K562 (cell line): Measurements from ENCODE around the gene VPS18. TPM values are rescaled to one million over a fixed set of nuclear protein-coding genes. Genes with fewer than 3 reads are reported as not detected.
A peak's percentile ranks its signal among the peaks of the same experiment; 100 is the strongest.

Experiments
- ATAC-seq: fragments of 200-7000 bp; cut with Tn5 transposase; 3 replicates; pipeline ENCODE4 v1.9.1; 2020; ENCODE audit warnings: moderate library complexity
- BruUV-seq: library from RNA; stranded (reverse); fragments of 400-500 nt; replicated peaks from 2 replicates; lab custom pipeline; 2021; lab: Mats Ljungman, UMichigan
- CTCF ChIA-PET: fragments of 300-600 bp; formaldehyde crosslinking; extraction: SDS; loops from one replicate; lab custom pipeline; 2021; ENCODE audit warnings: low intra/inter-chr PET ratio; lab: Yijun Ruan, JAX
- POLR2A ChIA-PET: fragments of 300-600, 350-650 bp; sonication (Branson Sonifier 250); formaldehyde crosslinking; extraction: SDS; loops from one replicate; lab custom pipeline; 2021; ENCODE audit warnings: antibody characterized with exemption, inconsistent platforms; lab: Yijun Ruan, JAX
- DNase-seq, 4 experiments: peaks; one replicate each; pipeline versions ENCODE4 v3.0.0 to v3.0.0-alpha.2; 2011 to 2018; ENCODE audit warnings: low spot score in 3 of 4, mixed read lengths in 3 of 4; ENCODE audit errors: extremely low read depth in 1 of 4
- FAIRE-seq: peaks from 2 replicates; lab custom pipeline; 2011; peaks lifted over from hg19 to GRCh38; lab: Jason Lieb, UNC
- H2AFZ ChIP-seq: 2 replicates; pipeline ENCODE4 v1.6.0; 2011; ENCODE audit warnings: low read depth, low read length, control low read depth, inconsistent platforms
- H3K27ac ChIP-seq: fragments of 200-600 bp; 3 replicates; pipeline ENCODE4 v1.8.0; 2011; ENCODE audit warnings: low read depth, mild to moderate bottlenecking, control low read depth, inconsistent platforms, low read length, moderate library complexity, mixed read lengths; ENCODE audit errors: extremely low read depth
- H3K27me3 ChIP-seq, 2 experiments: fragments of 300-600 bp in 1 of 2; 2 replicates in 1 of 2; 3 replicates in 1 of 2; pipeline versions ENCODE4 v1.6.0 to v1.8.0; 2011; ENCODE audit warnings: inconsistent platforms in 2 of 2, low read length in 2 of 2, mild to moderate bottlenecking in 1 of 2, mixed read lengths in 1 of 2, moderate library complexity in 1 of 2; ENCODE audit not compliant: control insufficient read depth in 2 of 2, insufficient read depth in 2 of 2
- H3K36me3 ChIP-seq: fragments of 300-600 bp; 3 replicates; pipeline ENCODE4 v1.8.0; 2011; ENCODE audit warnings: mild to moderate bottlenecking, low read length, inconsistent platforms; ENCODE audit not compliant: control insufficient read depth, insufficient read depth
- H3K4me1 ChIP-seq, 2 experiments: fragments of 200-600 bp in 1 of 2; replicated peaks in 1 of 2; 2 replicates in 1 of 2; 3 replicates in 1 of 2; pipeline versions ENCODE4 v1.5.1 to v1.8.0; 2011; ENCODE audit warnings: inconsistent platforms in 2 of 2, low read length in 2 of 2, mild to moderate bottlenecking in 1 of 2, mixed read lengths in 1 of 2, moderate library complexity in 1 of 2; ENCODE audit not compliant: control insufficient read depth in 2 of 2, insufficient read depth in 2 of 2
- H3K4me2 ChIP-seq: 2 replicates; pipeline ENCODE4 v1.6.1; 2011; ENCODE audit warnings: low read length, control low read depth, inconsistent platforms, mixed read lengths; ENCODE audit not compliant: insufficient read depth
- H3K4me3 ChIP-seq: fragments of 200-600 bp; sonication (generic), shearing (Covaris generic); 2 replicates; pipeline ENCODE4 v1.5.1; 2016; ENCODE audit warnings: control low read depth, inconsistent platforms
- H3K79me2 ChIP-seq: fragments of 200-600 bp; 3 replicates; pipeline ENCODE4 v1.8.0; 2011; ENCODE audit warnings: low read length, inconsistent platforms; ENCODE audit not compliant: control insufficient read depth, insufficient read depth
- H3K9ac ChIP-seq, 2 experiments: 2 replicates each; pipeline versions ENCODE4 v1.6.0 to v1.6.1; 2011; ENCODE audit warnings: low read depth in 2 of 2, low read length in 2 of 2, control low read depth in 1 of 2, inconsistent platforms in 1 of 2, mild to moderate bottlenecking in 1 of 2, mixed read lengths in 1 of 2; ENCODE audit not compliant: insufficient read depth in 1 of 2
- H3K9me1 ChIP-seq: one replicate; pipeline ENCODE4 v1.6.0; 2011; ENCODE audit warnings: inconsistent platforms, mild to moderate bottlenecking, low read length, moderate library complexity; ENCODE audit not compliant: control insufficient read depth, insufficient read depth
- H3K9me3 ChIP-seq: replicated peaks from 2 replicates; pipeline ENCODE4 v1.5.1; 2011; ENCODE audit warnings: low read depth, low read length, inconsistent platforms; ENCODE audit not compliant: control insufficient read depth, insufficient read depth
- H4K20me1 ChIP-seq: replicated peaks from 2 replicates; pipeline ENCODE4 v1.6.1; 2011; ENCODE audit warnings: low read length, inconsistent platforms, mixed read lengths; ENCODE audit not compliant: control insufficient read depth, insufficient read depth
- BACH1 ChIP-seq: fragments of 200-800 bp; sonication (Bioruptor generic); IDR thresholded peaks from 2 replicates; pipeline ENCODE4 v1.6.1; 2016; ENCODE audit warnings: missing genetic modification characterization, missing compliant biosample characterization
- FOXP1 ChIP-seq: sonication (generic); formaldehyde crosslinking; IDR thresholded peaks from 2 replicates; pipeline ENCODE4 v1.8.0; 2022; ENCODE audit warnings: mild to moderate bottlenecking, missing genetic modification reagents
- GTF2F1 ChIP-seq: IDR thresholded peaks from 2 replicates; pipeline ENCODE4 v1.6.1; 2011; ENCODE audit warnings: low read depth, low read length, improper control_type of control experiment
- HDAC2 ChIP-seq: fragments of 450-650 bp; IDR thresholded peaks from 2 replicates; pipeline ENCODE4 v1.6.1; 2016; ENCODE audit warnings: mild to moderate bottlenecking
- HMGN3 ChIP-seq: IDR thresholded peaks from 2 replicates; pipeline ENCODE4 v1.6.1; 2011; ENCODE audit warnings: borderline replicate concordance, low read depth, mild to moderate bottlenecking, mixed read lengths, low read length; ENCODE audit not compliant: insufficient read length; ENCODE audit errors: extremely low read depth
- KDM2B ChIP-seq: fragments of 250-450 bp; sonication (Bioruptor Pico); IDR thresholded peaks from 2 replicates; pipeline ENCODE4 v1.8.0; 2021; ENCODE audit warnings: mild to moderate bottlenecking, moderate library complexity
- KDM5B ChIP-seq: fragments of 200-600 bp; sonication (generic); IDR thresholded peaks from 2 replicates; pipeline ENCODE4 v1.6.1; 2012; ENCODE audit warnings: low read depth, mild to moderate bottlenecking, moderate library complexity, low read length, control low read depth, inconsistent platforms; ENCODE audit not compliant: insufficient replicate concordance
- MECOM ChIP-seq: fragments of 250-450 bp; sonication (Bioruptor Pico); IDR thresholded peaks from 2 replicates; pipeline ENCODE4 v1.8.0; 2022; ENCODE audit warnings: inconsistent platforms
- MED1 ChIP-seq: sonication (generic); formaldehyde crosslinking; IDR thresholded peaks from 2 replicates; pipeline ENCODE4 v1.8.1; 2023; ENCODE audit warnings: missing genetic modification reagents, borderline replicate concordance
- MEIS2 ChIP-seq: fragments of 450-650 bp; IDR thresholded peaks from 2 replicates; pipeline ENCODE4 v1.6.1; 2014; ENCODE audit warnings: mild to moderate bottlenecking; ENCODE audit not compliant: partially characterized antibody
- NR2F6 ChIP-seq: fragments of 450-650 bp; formaldehyde crosslinking; IDR thresholded peaks from 2 replicates; pipeline ENCODE4 v1.4.0; 2020; ENCODE audit warnings: mild to moderate bottlenecking
- POLR2AphosphoS5 ChIP-seq: IDR thresholded peaks from 2 replicates; pipeline ENCODE4 v1.6.1; 2011; ENCODE audit warnings: mild to moderate bottlenecking, low read depth, low read length, moderate library complexity; ENCODE audit not compliant: control insufficient read depth, insufficient read depth
- PTRF ChIP-seq: fragments of 450-650 bp; IDR thresholded peaks from 2 replicates; pipeline ENCODE4 v1.6.1; 2016; ENCODE audit warnings: mild to moderate bottlenecking, missing genetic modification characterization, missing compliant biosample characterization
- RCOR1 ChIP-seq, 2 experiments: IDR thresholded peaks; 2 replicates each; pipeline ENCODE4 v1.6.1; 2012; ENCODE audit warnings: low read depth in 2 of 2, low read length in 2 of 2, borderline replicate concordance in 1 of 2, improper control_type of control experiment in 1 of 2
- SLC30A9 ChIP-seq: fragments of 250-450 bp; sonication (Bioruptor Pico); IDR thresholded peaks from 2 replicates; pipeline ENCODE4 v1.8.0; 2022; ENCODE audit warnings: mild to moderate bottlenecking, moderate library complexity
- TRIM28 ChIP-seq: fragments of 450-650 bp; IDR thresholded peaks from 2 replicates; pipeline ENCODE4 v1.6.1; 2017
- ZNF76 ChIP-seq: fragments of 250-450 bp; sonication (Bioruptor Pico); IDR thresholded peaks from 2 replicates; pipeline ENCODE4 v1.4.0; 2020; ENCODE audit warnings: mild to moderate bottlenecking, moderate library complexity, borderline replicate concordance
- WGBS: fragments of 100-300 bp; shearing (Covaris generic); methylation state at CpG from one replicate; pipeline ENCODE4 v1.1.6; 2016; ENCODE audit warnings: low coverage, mixed read lengths; ENCODE audit not compliant: insufficient coverage; ENCODE audit errors: missing lambda C conversion rate; 5-methylcytosine and 5-hydroxymethylcytosine counted together
- in situ Hi-C: fragments of 300-500 bp; cut with MboI; formaldehyde crosslinking; loops from 4 replicates; pipeline ENCODE4 v1.15.0; 2018; ENCODE audit warnings: inconsistent platforms, mixed read lengths
- intact Hi-C: fragments of 100-400 bp; cut with micrococcal nuclease; formaldehyde crosslinking; loops from 2 replicates; pipeline ENCODE4 v1.14.2; 2022
- polyA plus RNA-seq, 8 experiments: library from polyadenylated mRNA; depleted of rRNA in 4 of 8; stranded (reverse) in 5 of 8; unstranded in 3 of 8; fragments of >200 nt; fragmentation: Nextera tagmentation in 2 of 8; fragmentation: Illumina TruSeq in 1 of 8; extraction: Ambion mirVana in 2 of 8; extraction: Trizol in 1 of 8; gene quantifications; 2 replicates each; pipeline versions ENCODE4 v1.2.1 to v1.2.3, GENCODE V29; 2011 to 2014; ENCODE audit warnings: inconsistent platforms in 1 of 8, missing spikeins in 1 of 8
- total RNA-seq, 7 experiments: library from RNA; depleted of rRNA in 6 of 7; stranded (reverse); fragments of >200 nt in 6 of 7; fragmentation: Illumina TruSeq in 2 of 7; extraction: Trizol in 2 of 7; gene quantifications; 2 replicates each; pipeline versions ENCODE4 v1.2.1 to v1.2.3, GENCODE V29; 2011 to 2021; ENCODE audit warnings: low replicate concordance in 1 of 7
- TF ChIP-seq, protein P1 (sequence below), 3 experiments: IDR thresholded peaks in 2 of 3; conservative IDR thresholded peaks in 1 of 3; 2 replicates each; pipeline ENCODE4 v1.5.1; 2011 to 2012; ENCODE audit warnings: low read length in 3 of 3, mild to moderate bottlenecking in 3 of 3, control low read depth in 2 of 3, improper control_type of control experiment in 1 of 3, inconsistent platforms in 1 of 3, low read depth in 1 of 3, mixed read lengths in 1 of 3, moderate library complexity in 1 of 3; ENCODE audit not compliant: insufficient read depth in 2 of 3
- TF ChIP-seq, protein P2 (sequence below): conservative IDR thresholded peaks from 2 replicates; pipeline ENCODE4 v1.6.1; 2011; ENCODE audit warnings: low read depth, mild to moderate bottlenecking, low read length; ENCODE audit not compliant: control insufficient read depth

VPS18 gene
- total and polyA plus RNA-seq, 9 of the 15 experiments (the other 6 are each of a cell fraction or from before 2014, with no cell fraction given) = 0.73 to 19.9 (median 8.5) TPM

DNA sequence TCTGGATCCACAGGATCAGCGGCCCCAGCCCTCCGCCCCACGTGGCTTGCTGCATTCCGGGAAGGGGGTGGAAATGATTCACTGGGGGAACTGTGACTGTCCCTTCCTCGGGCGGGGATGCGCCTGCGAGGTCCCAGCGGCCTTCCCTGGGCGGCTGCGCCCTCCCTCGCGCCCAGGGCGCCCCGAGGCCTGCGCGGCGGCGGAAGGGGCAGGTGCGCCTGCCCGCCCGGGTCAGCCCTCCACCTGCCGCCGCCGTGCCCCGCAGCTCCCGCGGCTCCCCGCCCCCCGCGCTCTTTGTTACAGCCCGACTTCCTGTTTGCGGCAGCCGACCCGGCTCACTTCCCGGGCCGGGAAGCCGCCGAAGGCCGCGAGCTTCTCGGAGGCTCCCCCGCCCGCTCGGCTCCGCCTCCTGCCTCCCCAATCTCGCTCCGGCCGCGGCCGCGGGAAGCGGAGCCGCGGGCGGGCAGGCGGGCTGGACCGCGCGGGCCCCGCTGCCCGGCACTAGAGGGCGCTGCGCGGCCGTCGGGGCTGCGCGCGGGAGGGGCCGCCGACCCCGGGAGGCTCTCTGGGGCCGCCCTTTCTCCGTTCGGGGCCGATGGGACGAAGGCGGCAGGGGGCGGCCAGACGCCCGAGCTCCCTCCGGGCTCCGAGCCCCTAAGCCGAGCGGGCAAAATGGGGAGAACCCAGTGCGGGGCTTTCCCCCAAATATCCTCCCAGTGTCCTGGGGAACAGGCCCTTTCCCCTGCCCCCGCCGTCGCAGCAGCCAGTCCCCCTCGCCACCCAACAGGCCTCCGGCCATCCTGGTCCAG, 47.5 kb downstream of the VPS18 start:
- peak overlapping the region; percentile 56 for H3K4me3 ChIP-seq
- 3% methylated on average over 45 of the region's 92 CpGs for WGBS
- H3K27ac ChIP-seq = peak overlapping the region; percentile 71; the same call in 2 of the 3 replicates
- in situ Hi-C loops = no loop called here
- H3K4me1 ChIP-seq = peaks cover 5 to 28% of the 10 kb centered on the region in 2 experiments; a peak in 4 of 5 replicates
- FAIRE-seq = peak; percentile 60
- peak overlapping the region; percentile 99 for H2AFZ ChIP-seq
- no peaks in the 10 kb centered on the region for H3K79me2 ChIP-seq
- no peaks in the 10 kb centered on the region for H3K36me3 ChIP-seq
- H3K9me3 ChIP-seq = no peaks in the 10 kb centered on the region
- peak overlapping the region; percentile 78 for H3K4me2 ChIP-seq
- peak; percentile 81 to 95 (median 94) for DNase-seq
- no peaks in the 10 kb centered on the region for H4K20me1 ChIP-seq
- intact Hi-C loops = no loop called here
- no TSS peak for BruUV-seq
- ChIA-PET POLR2A (interaction anchor here (0.6 to 3.6 kb wide), 10 partner anchors 10 to 363 kb away, joined by 3 to 17 read pairs (median 4); partner anchors contain the start of gene CHAC1), CTCF (interaction anchor here (0.6 to 1.1 kb wide), 5 partner anchors 36 to 273 kb away, joined by 3 read pairs; no protein-coding TSS in a partner anchor)
- H3K9me1 ChIP-seq = no peaks in the 10 kb centered on the region
- H3K27me3 ChIP-seq = peaks cover 2 to 13% of the 10 kb centered on the region in 2 experiments; a peak in 3 of 5 replicates
- peak; percentile 94 for ATAC-seq
- H3K9ac ChIP-seq = peak overlapping the region; percentile 72 to 88
- TF ChIP-seq, protein P1, sequence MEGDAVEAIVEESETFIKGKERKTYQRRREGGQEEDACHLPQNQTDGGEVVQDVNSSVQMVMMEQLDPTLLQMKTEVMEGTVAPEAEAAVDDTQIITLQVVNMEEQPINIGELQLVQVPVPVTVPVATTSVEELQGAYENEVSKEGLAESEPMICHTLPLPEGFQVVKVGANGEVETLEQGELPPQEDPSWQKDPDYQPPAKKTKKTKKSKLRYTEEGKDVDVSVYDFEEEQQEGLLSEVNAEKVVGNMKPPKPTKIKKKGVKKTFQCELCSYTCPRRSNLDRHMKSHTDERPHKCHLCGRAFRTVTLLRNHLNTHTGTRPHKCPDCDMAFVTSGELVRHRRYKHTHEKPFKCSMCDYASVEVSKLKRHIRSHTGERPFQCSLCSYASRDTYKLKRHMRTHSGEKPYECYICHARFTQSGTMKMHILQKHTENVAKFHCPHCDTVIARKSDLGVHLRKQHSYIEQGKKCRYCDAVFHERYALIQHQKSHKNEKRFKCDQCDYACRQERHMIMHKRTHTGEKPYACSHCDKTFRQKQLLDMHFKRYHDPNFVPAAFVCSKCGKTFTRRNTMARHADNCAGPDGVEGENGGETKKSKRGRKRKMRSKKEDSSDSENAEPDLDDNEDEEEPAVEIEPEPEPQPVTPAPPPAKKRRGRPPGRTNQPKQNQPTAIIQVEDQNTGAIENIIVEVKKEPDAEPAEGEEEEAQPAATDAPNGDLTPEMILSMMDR (IDR thresholded peaks at IDR 0.05 in 2 of 3, conservative IDR thresholded peaks at IDR 0.05 in 1 of 3; ENCODE audit: insufficient read depth in 2 of 3, low read depth in 1 of 3, low read length in 3 of 3) = peak; percentile 48 to 68 (median 63)
- TF ChIP-seq KDM2B (CRISPR knock-in tag) (no peak), PTRF (tag) (no peak), MECOM (0 out of 2 replicates have a peak, but pooled peaks have one; percentile 42), HDAC2 (no peak), HMGN3 (peak; percentile 67), MEIS2 (no peak), ZNF76 (CRISPR knock-in tag) (no peak), POLR2AphosphoS5 (peak; percentile 36; the same call in 1 of the 2 replicates), TRIM28 (no peak), MED1 (CRISPR knock-in tag) (no peak), BACH1 (tag) (no peak), KDM5B (peak; percentile 59), RCOR1 (IDR thresholded peaks at IDR 0.05; ENCODE audit: borderline replicate concordance in 1 of 2, low read depth in 2 of 2, low read length in 2 of 2) (peak in 1 of 2 experiments; percentile 22; a peak in 2 of 4 replicates), GTF2F1 (no peak), FOXP1 (CRISPR knock-in tag) (peak; percentile 78; the same call in 1 of the 2 replicates), NR2F6 (CRISPR knock-in tag) (no peak), SLC30A9 (CRISPR knock-in tag) (no peak)
- TF ChIP-seq, protein P2, sequence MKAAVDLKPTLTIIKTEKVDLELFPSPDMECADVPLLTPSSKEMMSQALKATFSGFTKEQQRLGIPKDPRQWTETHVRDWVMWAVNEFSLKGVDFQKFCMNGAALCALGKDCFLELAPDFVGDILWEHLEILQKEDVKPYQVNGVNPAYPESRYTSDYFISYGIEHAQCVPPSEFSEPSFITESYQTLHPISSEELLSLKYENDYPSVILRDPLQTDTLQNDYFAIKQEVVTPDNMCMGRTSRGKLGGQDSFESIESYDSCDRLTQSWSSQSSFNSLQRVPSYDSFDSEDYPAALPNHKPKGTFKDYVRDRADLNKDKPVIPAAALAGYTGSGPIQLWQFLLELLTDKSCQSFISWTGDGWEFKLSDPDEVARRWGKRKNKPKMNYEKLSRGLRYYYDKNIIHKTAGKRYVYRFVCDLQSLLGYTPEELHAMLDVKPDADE = 0 out of 2 replicates have a peak, but pooled peaks have one; percentile 22
